ENCODE measurements around the gene UBAC1.

The UBAC1 gene

GRCh38 chr9:135974220-135974573 lies 13.0 kb upstream of the UBAC1 start:
- ChIA-PET POLR2A (no interaction called here), CTCF (interaction anchor here (1.3 kb wide), 1 partner anchor 22 kb away, joined by 3 read pairs; no protein-coding TSS in a partner anchor)
- DNase-seq (ENCODE audit: extremely low spot score) = no peak
- TF ChIP-seq CTCF (IDR thresholded peaks at IDR 0.05; ENCODE audit: control extremely low read depth, extremely low read depth, low read depth, missing control alignments) = no peak

GRCh38 chr9:135973277-135974219 lies 12.4 kb upstream of the UBAC1 start:
- ChIA-PET POLR2A (no interaction called here), CTCF (interaction anchor here (1.1 to 1.3 kb wide), 2 partner anchors 22 to 149 kb away, joined by 3 to 4 read pairs; no protein-coding TSS in a partner anchor)
- no peak for TF ChIP-seq CTCF (IDR thresholded peaks at IDR 0.05; ENCODE audit: control extremely low read depth, extremely low read depth, low read depth, missing control alignments)
- DNase-seq (ENCODE audit: extremely low spot score) = no peak

GRCh38 chr9:135971892-135972291 lies 10.7 kb upstream of the UBAC1 start:
- CTCF ChIA-PET = no interaction called here
- POLR2A ChIA-PET = no interaction called here
- no peak for DNase-seq (ENCODE audit: extremely low spot score)
- no peak for TF ChIP-seq CTCF (IDR thresholded peaks at IDR 0.05; ENCODE audit: control extremely low read depth, extremely low read depth, low read depth, missing control alignments)

- POLR2A ChIA-PET = no interaction called here
- CTCF ChIA-PET = no interaction called here
- no peak for DNase-seq (ENCODE audit: extremely low spot score)
- TF ChIP-seq CTCF (IDR thresholded peaks at IDR 0.05; ENCODE audit: control extremely low read depth, extremely low read depth, low read depth, missing control alignments) = no peak
Measured at GRCh38 chr9:135971111-135971766, 10.1 kb upstream of the UBAC1 start.

GRCh38 chr9:135970128-135970815 lies 9.1 kb upstream of the UBAC1 start:
- ChIA-PET POLR2A (interaction anchor here (0.6 kb wide), 1 partner anchor 231 kb away, joined by 4 read pairs; no protein-coding TSS in a partner anchor), CTCF (interaction anchor here (1.5 kb wide), 2 partner anchors 9 to 152 kb away, joined by 4 to 10 read pairs; partner anchors contain the start of gene UBAC1)

More at GRCh38 chr9:135970128-135970815, 9.1 kb upstream of the UBAC1 start:
- DNase-seq (ENCODE audit: extremely low spot score) = no peak
- no peak for TF ChIP-seq CTCF (IDR thresholded peaks at IDR 0.05; ENCODE audit: control extremely low read depth, extremely low read depth, low read depth, missing control alignments)
